HepG2 (cell line): ENCODE measurements around the gene AP4E1. TPM values are rescaled to one million over a fixed set of nuclear protein-coding genes. Genes with fewer than 3 reads are reported as not detected.

Experiments used
- ELF3 ChIP-seq: IDR thresholded peaks from 2 replicates; pipeline ENCODE4 v1.6.1; 2016; ENCODE audit warnings: missing genetic modification reagents, missing compliant biosample characterization
- ISL2 ChIP-seq: sonication (generic); formaldehyde crosslinking; IDR thresholded peaks from 2 replicates; pipeline ENCODE4 v1.5.0; 2020; ENCODE audit warnings: missing genetic modification reagents
- ISX ChIP-seq: sonication (generic); formaldehyde crosslinking; conservative IDR thresholded peaks from 2 replicates; pipeline ENCODE4 v1.5.0; 2020; ENCODE audit warnings: missing genetic modification reagents
- RFX5 ChIP-seq: IDR thresholded peaks from 2 replicates; pipeline ENCODE4 v1.6.1; 2011; ENCODE audit warnings: low read depth, low read length, improper control_type of control experiment
- RXRB ChIP-seq: IDR thresholded peaks from 2 replicates; pipeline ENCODE4 v1.6.1; 2016; ENCODE audit warnings: borderline replicate concordance, missing genetic modification reagents, missing compliant biosample characterization
- SALL1 ChIP-seq: sonication (generic); formaldehyde crosslinking; IDR thresholded peaks from 2 replicates; pipeline ENCODE4 v1.8.0; 2022; ENCODE audit warnings: mild to moderate bottlenecking, missing genetic modification reagents
- SOX6 ChIP-seq, 2 experiments: fragments of 450-650 bp in 1 of 2; sonication (generic) in 1 of 2; formaldehyde crosslinking in 1 of 2; IDR thresholded peaks; 2 replicates each; pipeline versions ENCODE4 v1.4.0 to v1.6.1; 2017 to 2020; ENCODE audit warnings: antibody characterized with exemption in 1 of 2, mild to moderate bottlenecking in 1 of 2, missing genetic modification reagents in 1 of 2
- YEATS2 ChIP-seq: sonication (generic); formaldehyde crosslinking; IDR thresholded peaks from 2 replicates; pipeline ENCODE4 v1.4.0; 2020; ENCODE audit warnings: missing genetic modification reagents, borderline replicate concordance
- ZBTB7B ChIP-seq: sonication (generic); formaldehyde crosslinking; IDR thresholded peaks from 2 replicates; pipeline ENCODE4 v1.4.0; 2020; ENCODE audit warnings: missing genetic modification reagents
- ZNF329 ChIP-seq: sonication (generic); formaldehyde crosslinking; IDR thresholded peaks from 2 replicates; pipeline ENCODE4 v1.9.0; 2021; ENCODE audit warnings: low read depth, mild to moderate bottlenecking, missing genetic modification reagents
- ZNF335 ChIP-seq: sonication (generic); formaldehyde crosslinking; IDR thresholded peaks from 2 replicates; pipeline ENCODE4 v1.4.0; 2020; ENCODE audit warnings: missing genetic modification reagents
- ZNF367 ChIP-seq: sonication (generic); formaldehyde crosslinking; IDR thresholded peaks from 2 replicates; pipeline ENCODE4 v1.4.0; 2020; ENCODE audit warnings: missing genetic modification reagents, borderline replicate concordance
- ZNF460 ChIP-seq: sonication (generic); formaldehyde crosslinking; IDR thresholded peaks from 2 replicates; pipeline ENCODE4 v1.5.1; 2020; ENCODE audit warnings: missing genetic modification reagents, mild to moderate bottlenecking, borderline replicate concordance
- ZNF556 ChIP-seq: sonication (generic); formaldehyde crosslinking; IDR thresholded peaks from 2 replicates; pipeline ENCODE4 v1.4.0; 2020; ENCODE audit warnings: mild to moderate bottlenecking, missing genetic modification reagents, borderline replicate concordance
- ZNF678 ChIP-seq: sonication (generic); formaldehyde crosslinking; IDR thresholded peaks from 2 replicates; pipeline ENCODE4 v1.4.0; 2020; ENCODE audit warnings: mild to moderate bottlenecking, missing genetic modification reagents
- ZNF703 ChIP-seq: sonication (generic); formaldehyde crosslinking; IDR thresholded peaks from 2 replicates; pipeline ENCODE4 v1.5.1; 2020; ENCODE audit warnings: missing genetic modification reagents, mild to moderate bottlenecking, moderate library complexity, borderline replicate concordance
- ZNF792 ChIP-seq: IDR thresholded peaks from 2 replicates; pipeline ENCODE4 v1.6.1; 2016
- ZZZ3 ChIP-seq: sonication (generic); formaldehyde crosslinking; IDR thresholded peaks from 2 replicates; pipeline ENCODE4 v1.4.0; 2020; ENCODE audit warnings: missing genetic modification reagents, mild to moderate bottlenecking, borderline replicate concordance
- polyA plus RNA-seq, 8 experiments: library from polyadenylated mRNA; depleted of rRNA in 3 of 8; stranded (reverse) in 7 of 8; unstranded in 1 of 8; fragments of >200 nt; fragmentation: Illumina TruSeq in 4 of 8; extraction: Trizol in 4 of 8; gene quantifications; 2 replicates each; pipeline versions ENCODE4 v1.2.1 to v1.2.3, GENCODE V29; 2011 to 2016; ENCODE audit warnings: low read depth in 4 of 8, missing spikeins in 1 of 8, mixed read lengths in 1 of 8; ENCODE audit not compliant: insufficient read depth in 1 of 8
- total RNA-seq, 5 experiments: library from RNA; depleted of rRNA; stranded (reverse); fragments of >200 nt; fragmentation: Illumina TruSeq; extraction: Trizol; gene quantifications; 2 replicates each; pipeline ENCODE4 v1.2.3, GENCODE V29; 2016; ENCODE audit warnings: low read depth in 1 of 5
- TF ChIP-seq, protein P1 (sequence below): sonication (generic); formaldehyde crosslinking; IDR thresholded peaks from 2 replicates; pipeline ENCODE4 v1.4.0; 2020; ENCODE audit warnings: mild to moderate bottlenecking, low read depth, missing genetic modification reagents
- TF ChIP-seq, protein P2 (sequence below): sonication (generic); formaldehyde crosslinking; IDR thresholded peaks from 2 replicates; pipeline ENCODE4 v1.8.0; 2022; ENCODE audit warnings: missing genetic modification reagents, mild to moderate bottlenecking, moderate library complexity, borderline replicate concordance
- TF ChIP-seq, protein P3 (sequence below): sonication (generic); formaldehyde crosslinking; IDR thresholded peaks from 2 replicates; pipeline ENCODE4 v1.4.0; 2020; ENCODE audit warnings: mild to moderate bottlenecking, missing genetic modification reagents

The AP4E1 gene
- total and polyA plus RNA-seq, 2 of the 13 experiments (the other 11 are each of a cell fraction or from before 2014, with no cell fraction given), result 2.2 to 7.8 TPM

DNA sequence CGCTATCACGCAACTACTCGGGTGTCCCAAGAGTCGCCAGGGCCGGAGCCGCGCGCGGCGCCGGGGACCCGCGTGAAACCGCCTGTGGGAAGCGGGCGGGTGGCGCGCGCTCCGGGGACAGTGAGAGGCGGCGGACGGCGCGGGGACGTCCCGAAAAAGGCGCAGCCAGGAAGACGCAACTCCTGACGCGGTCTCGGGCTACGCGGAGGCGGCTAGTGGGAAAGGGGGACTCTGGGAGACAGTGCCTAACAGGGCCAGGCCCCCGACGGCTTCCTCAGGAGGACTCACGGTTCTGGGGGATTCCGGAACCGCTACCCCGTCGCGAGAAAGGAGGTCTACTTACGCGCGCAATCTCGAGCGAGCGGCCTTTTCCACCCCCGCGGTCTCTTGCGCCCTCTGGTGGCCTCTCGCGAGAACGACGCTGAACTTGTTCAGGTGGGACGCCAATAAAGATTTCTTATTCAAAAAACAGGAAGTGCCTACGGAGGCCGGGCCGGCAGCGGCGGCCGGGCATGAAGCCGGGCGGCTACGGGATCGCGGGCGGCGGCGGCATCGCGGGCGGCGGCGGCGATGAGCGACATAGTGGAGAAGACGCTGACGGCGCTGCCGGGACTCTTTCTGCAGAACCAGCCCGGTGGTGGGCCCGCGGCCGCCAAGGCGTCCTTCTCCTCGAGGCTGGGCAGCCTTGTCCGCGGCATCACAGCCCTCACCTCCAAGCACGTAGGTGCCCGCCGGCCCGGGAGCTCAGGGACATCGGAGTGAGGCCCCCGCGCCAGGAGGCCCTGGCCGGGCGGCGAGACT lies at the start of gene AP4E1 (continued):
- no peak for TF ChIP-seq SOX6 (IDR thresholded peaks at IDR 0.05)
- peak; percentile 44; the same call in 1 of the 2 replicates for TF ChIP-seq SOX6 (CRISPR knock-in tag; IDR thresholded peaks at IDR 0.05)
- TF ChIP-seq ZBTB7B (CRISPR knock-in tag), result 0 out of 2 replicates have a peak, but pooled peaks have one; percentile 37
- 0 out of 2 replicates have a peak, but pooled peaks have one; percentile 30 for TF ChIP-seq ZNF335 (CRISPR knock-in tag)
- TF ChIP-seq ZNF460 (CRISPR knock-in tag), result no peak
- TF ChIP-seq YEATS2, result peak; percentile 83; the same call in 1 of the 2 replicates
- TF ChIP-seq ZNF329 (CRISPR knock-in tag), result no peak
- TF ChIP-seq ISX, result no peak
- TF ChIP-seq ELF3 (CRISPR knock-in tag), result peak; percentile 69
- TF ChIP-seq, protein P1, sequence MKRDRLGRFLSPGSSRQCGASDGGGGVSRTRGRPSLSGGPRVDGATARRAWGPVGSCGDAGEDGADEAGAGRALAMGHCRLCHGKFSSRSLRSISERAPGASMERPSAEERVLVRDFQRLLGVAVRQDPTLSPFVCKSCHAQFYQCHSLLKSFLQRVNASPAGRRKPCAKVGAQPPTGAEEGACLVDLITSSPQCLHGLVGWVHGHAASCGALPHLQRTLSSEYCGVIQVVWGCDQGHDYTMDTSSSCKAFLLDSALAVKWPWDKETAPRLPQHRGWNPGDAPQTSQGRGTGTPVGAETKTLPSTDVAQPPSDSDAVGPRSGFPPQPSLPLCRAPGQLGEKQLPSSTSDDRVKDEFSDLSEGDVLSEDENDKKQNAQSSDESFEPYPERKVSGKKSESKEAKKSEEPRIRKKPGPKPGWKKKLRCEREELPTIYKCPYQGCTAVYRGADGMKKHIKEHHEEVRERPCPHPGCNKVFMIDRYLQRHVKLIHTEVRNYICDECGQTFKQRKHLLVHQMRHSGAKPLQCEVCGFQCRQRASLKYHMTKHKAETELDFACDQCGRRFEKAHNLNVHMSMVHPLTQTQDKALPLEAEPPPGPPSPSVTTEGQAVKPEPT (CRISPR knock-in tag), result 0 out of 2 replicates have a peak, but pooled peaks have one; percentile 41
- TF ChIP-seq, protein P2, sequence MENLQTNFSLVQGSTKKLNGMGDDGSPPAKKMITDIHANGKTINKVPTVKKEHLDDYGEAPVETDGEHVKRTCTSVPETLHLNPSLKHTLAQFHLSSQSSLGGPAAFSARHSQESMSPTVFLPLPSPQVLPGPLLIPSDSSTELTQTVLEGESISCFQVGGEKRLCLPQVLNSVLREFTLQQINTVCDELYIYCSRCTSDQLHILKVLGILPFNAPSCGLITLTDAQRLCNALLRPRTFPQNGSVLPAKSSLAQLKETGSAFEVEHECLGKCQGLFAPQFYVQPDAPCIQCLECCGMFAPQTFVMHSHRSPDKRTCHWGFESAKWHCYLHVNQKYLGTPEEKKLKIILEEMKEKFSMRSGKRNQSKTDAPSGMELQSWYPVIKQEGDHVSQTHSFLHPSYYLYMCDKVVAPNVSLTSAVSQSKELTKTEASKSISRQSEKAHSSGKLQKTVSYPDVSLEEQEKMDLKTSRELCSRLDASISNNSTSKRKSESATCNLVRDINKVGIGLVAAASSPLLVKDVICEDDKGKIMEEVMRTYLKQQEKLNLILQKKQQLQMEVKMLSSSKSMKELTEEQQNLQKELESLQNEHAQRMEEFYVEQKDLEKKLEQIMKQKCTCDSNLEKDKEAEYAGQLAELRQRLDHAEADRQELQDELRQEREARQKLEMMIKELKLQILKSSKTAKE, result no peak
- no peak for TF ChIP-seq ZNF678
- peak; percentile 72; the same call in 1 of the 2 replicates for TF ChIP-seq ZNF556 (CRISPR knock-in tag)
- no peak for TF ChIP-seq ISL2 (CRISPR knock-in tag)
- peak; percentile 58 for TF ChIP-seq RXRB
- TF ChIP-seq ZNF792, result peak; percentile 63; the same call in 1 of the 2 replicates
- no peak for TF ChIP-seq ZNF367 (CRISPR knock-in tag)
- no peak; the same call in 1 of the 2 replicates for TF ChIP-seq ZZZ3
- TF ChIP-seq, protein P3, sequence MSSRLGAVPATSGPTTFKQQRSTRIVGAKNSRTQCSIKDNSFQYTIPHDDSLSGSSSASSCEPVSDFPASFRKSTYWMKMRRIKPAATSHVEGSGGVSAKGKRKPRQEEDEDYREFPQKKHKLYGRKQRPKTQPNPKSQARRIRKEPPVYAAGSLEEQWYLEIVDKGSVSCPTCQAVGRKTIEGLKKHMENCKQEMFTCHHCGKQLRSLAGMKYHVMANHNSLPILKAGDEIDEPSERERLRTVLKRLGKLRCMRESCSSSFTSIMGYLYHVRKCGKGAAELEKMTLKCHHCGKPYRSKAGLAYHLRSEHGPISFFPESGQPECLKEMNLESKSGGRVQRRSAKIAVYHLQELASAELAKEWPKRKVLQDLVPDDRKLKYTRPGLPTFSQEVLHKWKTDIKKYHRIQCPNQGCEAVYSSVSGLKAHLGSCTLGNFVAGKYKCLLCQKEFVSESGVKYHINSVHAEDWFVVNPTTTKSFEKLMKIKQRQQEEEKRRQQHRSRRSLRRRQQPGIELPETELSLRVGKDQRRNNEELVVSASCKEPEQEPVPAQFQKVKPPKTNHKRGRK, result no peak
- peak; percentile 79; the same call in 1 of the 2 replicates for TF ChIP-seq SALL1
- TF ChIP-seq ZNF703 (CRISPR knock-in tag), result 0 out of 2 replicates have a peak, but pooled peaks have one; percentile 39
- no peak for TF ChIP-seq RFX5
